Breast epithelium (tissue), 3 donors: Measurements from ENCODE around the gene LARP6.

Source experiments
- POLR2A ChIP-seq: fragments of 450-650 bp; IDR thresholded peaks from one replicate; pipeline ENCODE4 v1.6.1; 2016; ENCODE audit warnings: antibody characterized with exemption, mild to moderate bottlenecking, moderate library complexity
- POLR2AphosphoS5 ChIP-seq, 3 donors: sonication (generic); formaldehyde crosslinking; IDR thresholded peaks; one replicate each; pipeline ENCODE4 v1.6.1; 2017; ENCODE audit warnings: antibody characterized with exemption in 3 of 3

- TF ChIP-seq POLR2A (no peak), POLR2AphosphoS5 (IDR thresholded peaks at IDR 0.05) (no peak)
Observed at GRCh38 chr15:70792171-70792573, 61.8 kb downstream of the LARP6 start.
